Adrenal gland (tissue), 12 donors: ENCODE data around the gene ATL1. TPM values are rescaled to one million over a fixed set of nuclear protein-coding genes. Genes with fewer than 3 reads are reported as not detected.

ENCODE experiments used
- DNase-seq, 7 donors: peaks; one replicate each; pipeline ENCODE4 v3.0.0-alpha.2; 2019 to 2020
- H3K27ac ChIP-seq, 5 donors: fragments of 200-600 bp; sonication (generic) in 4 of 5; 1 replicate in 3 of 5; 2 replicates in 2 of 5; pipeline versions ENCODE4 v1.5.1 to v1.8.0; 2016 to 2020; ENCODE audit warnings: mild to moderate bottlenecking in 1 of 5
- H3K27me3 ChIP-seq: fragments of 200-600 bp; 2 replicates; pipeline ENCODE4 v1.8.0; 2021
- H3K36me3 ChIP-seq, 2 donors: fragments of 200-600 bp; replicated peaks in 1 of 2; 1 replicate in 1 of 2; 2 replicates in 1 of 2; pipeline versions ENCODE4 v1.5.1 to v1.8.0; 2018 to 2022
- H3K4me1 ChIP-seq, 2 donors: fragments of 200-600 bp; replicated peaks in 1 of 2; 1 replicate in 1 of 2; 2 replicates in 1 of 2; pipeline versions ENCODE4 v1.5.1 to v1.8.0; 2018 to 2021
- H3K4me3 ChIP-seq, 4 donors: fragments of 200-600 bp; sonication (generic) in 3 of 4; one replicate each; pipeline ENCODE4 v1.5.1; 2016 to 2018
- H3K9me3 ChIP-seq, 3 donors: fragments of 200-600 bp; sonication (generic) in 1 of 3; replicated peaks in 1 of 3; 1 replicate in 2 of 3; 2 replicates in 1 of 3; pipeline versions ENCODE4 v1.5.1 to v1.8.0; 2016 to 2021
- POLR2A ChIP-seq, 2 donors: fragments of 450-650 bp; IDR thresholded peaks; one replicate each; pipeline ENCODE4 v1.6.1; 2017; ENCODE audit warnings: antibody characterized with exemption in 2 of 2, mild to moderate bottlenecking in 2 of 2, moderate library complexity in 1 of 2
- WGBS, 4 donors: extraction: QIAGEN DNeasy Blood & Tissue Kit in 2 of 4; methylation state at CpG; one replicate each; pipeline versions ENCODE4 v1.1.5 to v1.1.7; 2013 to 2017; 5-methylcytosine and 5-hydroxymethylcytosine counted together
- intact Hi-C, 2 donors: fragments of 100-400 bp; cut with DNase I; formaldehyde crosslinking; loops; one replicate each; pipeline versions ENCODE4 v1.14.1 to v1.15.0; 2022 to 2023
- polyA plus RNA-seq, 3 donors: library from polyadenylated mRNA; stranded (reverse); fragments of 200-250 nt in 2 of 3; fragments of 350-450 nt in 1 of 3; fragmentation: Illumina TruSeq in 1 of 3; extraction: RNeasy Lipid Tissue Mini Kit (QIAGEN cat#74804) in 1 of 3; gene quantifications; one replicate each; pipeline ENCODE4 v1.2.3, GENCODE V29; 2013 to 2014
- total RNA-seq, 9 donors: library from RNA; depleted of rRNA in 4 of 9; stranded (reverse); fragments of >200 nt in 4 of 9; fragments of 120-200 nt in 1 of 9; fragmentation: NEBNext Ultra II Directional in 1 of 9; extraction: Animal tissue kit (Norgen Biotek cat#: 25700) in 1 of 9; gene quantifications; one replicate each; pipeline versions ENCODE4 v1.1.0 to v1.2.4, GENCODE V29; 2013 to 2023
- TF ChIP-seq, protein P1 (sequence below), 6 experiments: fragments of 450-650 bp in 4 of 6; fragments of 200-600 bp in 2 of 6; sonication (generic) in 1 of 6; IDR thresholded peaks; 1 replicate in 5 of 6; 2 replicates in 1 of 6; pipeline versions ENCODE4 v1.5.1 to v1.8.0; 2016 to 2021; ENCODE audit warnings: antibody characterized with exemption in 6 of 6, mild to moderate bottlenecking in 2 of 6, moderate library complexity in 1 of 6
- donor health status: healthy with polysubstance abuse.
- donor health status: Bipolar disorder and iron deficiency.
- donor health status: DM: yes; HTN: yes; CAD: no.
- donor health status: DM: no; HTN: no; CAD: no.
- donor health status: DM: no; HTN: no; CAD: no.
- donor health status: DM: yes; HTN: yes; CAD: no.

Gene ATL1
- total and polyA plus RNA-seq, 12 donors = 2.1 to 10.1 (median 6.0) TPM

DNA sequence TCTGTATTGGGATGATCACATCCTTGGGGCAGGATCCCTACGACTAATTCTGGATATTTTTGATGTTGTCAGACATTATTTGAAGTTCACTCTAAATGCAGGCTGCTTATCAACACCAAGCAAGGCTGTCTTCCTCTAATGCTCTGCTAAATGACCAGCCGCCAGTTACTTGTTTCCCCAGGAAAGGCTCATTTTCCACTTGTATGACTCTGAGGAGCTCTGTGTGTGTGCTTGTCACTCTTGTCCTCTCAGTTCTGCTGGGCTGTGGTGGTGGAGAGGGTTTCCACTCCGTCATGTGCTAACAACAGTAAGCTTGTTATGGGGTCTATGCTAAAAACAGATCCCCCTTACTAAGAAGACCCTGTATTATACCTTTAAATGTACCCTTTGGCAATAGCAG is 42.1 kb downstream of the ATL1 start:
- no peaks in the 10 kb centered on the region for H3K9me3 ChIP-seq
- no peaks in the 10 kb centered on the region for H3K36me3 ChIP-seq
- H3K4me1 ChIP-seq = no peaks in the 10 kb centered on the region
- intact Hi-C loops = loop anchor here (5.0 to 10.0 kb wide), 3 partner anchors 170 to 253 kb away; no protein-coding TSS in a partner anchor
- H3K4me3 ChIP-seq = no peak overlapping the region
- 66 to 91% (median 85%) methylated on average over 3 of the region's 3 CpGs for WGBS, 4 donors
- H3K27ac ChIP-seq = no peak overlapping the region
- no peak for TF ChIP-seq POLR2A (IDR thresholded peaks at IDR 0.05)
- TF ChIP-seq, protein P1, sequence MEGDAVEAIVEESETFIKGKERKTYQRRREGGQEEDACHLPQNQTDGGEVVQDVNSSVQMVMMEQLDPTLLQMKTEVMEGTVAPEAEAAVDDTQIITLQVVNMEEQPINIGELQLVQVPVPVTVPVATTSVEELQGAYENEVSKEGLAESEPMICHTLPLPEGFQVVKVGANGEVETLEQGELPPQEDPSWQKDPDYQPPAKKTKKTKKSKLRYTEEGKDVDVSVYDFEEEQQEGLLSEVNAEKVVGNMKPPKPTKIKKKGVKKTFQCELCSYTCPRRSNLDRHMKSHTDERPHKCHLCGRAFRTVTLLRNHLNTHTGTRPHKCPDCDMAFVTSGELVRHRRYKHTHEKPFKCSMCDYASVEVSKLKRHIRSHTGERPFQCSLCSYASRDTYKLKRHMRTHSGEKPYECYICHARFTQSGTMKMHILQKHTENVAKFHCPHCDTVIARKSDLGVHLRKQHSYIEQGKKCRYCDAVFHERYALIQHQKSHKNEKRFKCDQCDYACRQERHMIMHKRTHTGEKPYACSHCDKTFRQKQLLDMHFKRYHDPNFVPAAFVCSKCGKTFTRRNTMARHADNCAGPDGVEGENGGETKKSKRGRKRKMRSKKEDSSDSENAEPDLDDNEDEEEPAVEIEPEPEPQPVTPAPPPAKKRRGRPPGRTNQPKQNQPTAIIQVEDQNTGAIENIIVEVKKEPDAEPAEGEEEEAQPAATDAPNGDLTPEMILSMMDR (IDR thresholded peaks at IDR 0.05) = no peak
- no peaks in the 10 kb centered on the region for H3K27me3 ChIP-seq
- DNase-seq = no peak

DNA sequence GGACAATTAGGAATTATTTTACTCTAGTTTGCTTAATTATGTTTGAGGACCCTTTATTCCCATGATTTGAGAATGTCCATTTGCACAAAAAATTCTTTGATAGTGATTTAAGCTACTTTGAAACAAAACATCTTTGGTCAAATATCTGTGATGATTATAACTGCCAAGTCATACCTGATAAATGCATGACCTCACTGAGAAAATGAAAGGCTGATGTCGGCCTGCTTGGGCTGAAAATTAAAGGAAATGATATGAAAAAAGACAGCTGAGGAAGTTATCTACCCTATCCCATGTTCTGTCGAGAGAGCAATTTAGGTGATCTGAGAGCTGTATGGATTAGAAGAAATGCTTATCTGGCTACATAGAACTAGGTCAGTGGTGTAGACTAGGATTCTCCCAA is 43.6 kb downstream of the ATL1 start:
- WGBS, 4 donors = 58 to 73% (median 65%) methylated on average over 2 of the region's 2 CpGs
- Histone ChIP-seq H3K27me3 (no peaks in the 10 kb centered on the region), H3K4me1 (no peaks in the 10 kb centered on the region), H3K36me3 (no peaks in the 10 kb centered on the region), H3K4me3 (no peak overlapping the region), H3K9me3 (no peaks in the 10 kb centered on the region), H3K27ac (no peak overlapping the region)
- intact Hi-C loops = loop anchor here (5.0 to 10.0 kb wide), 3 partner anchors 169 to 251 kb away; no protein-coding TSS in a partner anchor
- TF ChIP-seq, protein P1 (IDR thresholded peaks at IDR 0.05) = no peak
- TF ChIP-seq POLR2A (IDR thresholded peaks at IDR 0.05) = no peak
- no peak for DNase-seq

DNA sequence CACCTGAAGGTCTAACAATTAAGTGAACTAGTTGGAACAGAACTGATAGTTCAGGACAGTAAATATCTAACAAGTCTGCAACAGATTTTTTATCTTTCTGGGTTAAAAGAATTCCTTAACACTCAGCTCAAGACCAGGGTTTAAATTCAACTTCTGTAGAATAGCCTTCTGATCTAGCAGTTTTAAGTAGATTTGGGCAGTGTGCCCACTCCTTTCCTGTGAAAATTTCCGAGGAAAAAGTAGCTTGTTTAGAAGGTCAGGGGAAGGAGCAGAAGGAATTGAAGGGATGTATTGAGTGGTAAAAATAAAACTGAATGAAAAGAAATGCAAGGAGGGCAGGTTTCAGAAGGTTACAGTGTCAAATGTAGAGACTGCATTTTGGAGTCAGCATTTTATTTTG is 45.8 kb downstream of the ATL1 start:
- Histone ChIP-seq H3K4me1 (no peaks in the 10 kb centered on the region), H3K4me3 (no peak overlapping the region), H3K36me3 (no peaks in the 10 kb centered on the region), H3K27me3 (no peaks in the 10 kb centered on the region), H3K27ac (no peak overlapping the region), H3K9me3 (no peaks in the 10 kb centered on the region)
- TF ChIP-seq, protein P1 (IDR thresholded peaks at IDR 0.05) = no peak
- TF ChIP-seq POLR2A (IDR thresholded peaks at IDR 0.05) = no peak
- intact Hi-C loops = loop anchor here (10.0 kb wide), 2 partner anchors 169 to 249 kb away; no protein-coding TSS in a partner anchor
- WGBS, 4 donors = 0 to 34% (median 11%) methylated on average over 1 of the region's 1 CpG
- no peak for DNase-seq

DNA sequence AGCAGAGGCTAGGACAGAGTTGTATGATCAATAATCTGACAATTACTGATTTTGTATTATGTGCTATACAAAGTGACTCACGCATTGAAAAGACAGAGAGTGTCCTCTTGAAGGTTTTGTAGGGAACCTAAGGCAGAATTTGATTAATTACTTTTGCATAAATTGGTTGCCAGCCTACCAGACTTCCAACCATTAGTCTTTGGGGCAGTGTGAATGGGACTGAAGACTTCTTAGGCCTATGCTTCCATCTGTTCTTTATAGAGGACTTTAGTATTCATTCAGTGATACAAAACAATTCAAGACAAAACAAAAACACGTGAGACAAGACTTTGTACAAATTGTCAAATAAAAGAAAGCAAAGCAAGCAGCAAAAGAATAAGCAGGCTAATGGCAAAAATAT is 46.5 kb downstream of the ATL1 start:
- H3K9me3 ChIP-seq = no peaks in the 10 kb centered on the region
- H3K4me3 ChIP-seq = no peak overlapping the region
- no peaks in the 10 kb centered on the region for H3K36me3 ChIP-seq
- no peaks in the 10 kb centered on the region for H3K27me3 ChIP-seq
- H3K27ac ChIP-seq = no peak overlapping the region
- DNase-seq = no peak
- TF ChIP-seq POLR2A (IDR thresholded peaks at IDR 0.05) = no peak
- TF ChIP-seq, protein P1 (IDR thresholded peaks at IDR 0.05) = no peak
- no peaks in the 10 kb centered on the region for H3K4me1 ChIP-seq
- intact Hi-C loops = loop anchor here (10.0 kb wide), 2 partner anchors 168 to 248 kb away; no protein-coding TSS in a partner anchor
- WGBS, 4 donors = 92 to 95% (median 94%) methylated on average over 2 of the region's 2 CpGs
